Measurements from ENCODE around the gene RPRD2.
A peak's percentile ranks its signal among the peaks of the same experiment; 100 is the strongest.

Gene RPRD2

GRCh38 chr1:150516050-150516591 lies 152.2 kb downstream of the RPRD2 start:
- peak; percentile 2 to 3 for ATAC-seq

- no peak for ATAC-seq
Measured at GRCh38 chr1:150516616-150517015, 152.7 kb downstream of the RPRD2 start.

DNA sequence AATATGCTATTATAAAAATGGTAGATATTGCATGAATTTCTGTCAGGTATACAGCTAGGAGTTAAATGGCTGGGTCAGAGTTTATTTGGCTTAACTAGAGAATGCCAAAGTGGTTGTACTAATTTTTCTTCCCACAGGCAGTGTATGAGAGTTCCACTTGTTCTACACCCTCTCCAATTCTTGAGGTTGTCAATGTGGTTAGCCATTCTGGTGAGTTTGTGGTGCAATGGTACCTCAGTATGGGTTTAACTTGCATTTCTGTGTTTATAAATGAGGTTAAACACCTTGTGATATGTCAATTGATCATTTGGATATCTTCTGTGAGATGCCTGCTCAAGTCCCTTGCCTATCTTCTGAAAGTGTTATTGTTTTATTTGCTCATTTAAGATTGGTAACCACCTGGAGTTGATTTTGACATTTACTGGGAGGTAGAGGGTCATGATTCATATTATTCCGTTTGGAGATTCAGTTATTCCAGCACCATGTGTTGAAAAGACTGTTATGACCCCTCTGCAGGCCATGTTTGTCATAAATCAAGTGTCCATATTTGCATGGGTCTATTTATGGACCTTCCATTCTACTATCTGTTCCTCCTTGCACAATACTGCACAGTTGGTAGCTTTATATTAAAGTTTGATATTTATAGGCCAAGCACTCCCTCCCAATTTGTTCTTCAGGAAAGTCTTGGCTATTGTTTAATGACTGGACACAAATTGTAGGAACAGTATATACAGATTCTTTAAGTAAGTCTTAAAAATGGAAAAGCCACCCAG lies 157.4 kb downstream of the RPRD2 start:
- ATAC-seq, result no peak

GRCh38 chr1:150525348-150525747 lies 161.4 kb downstream of the RPRD2 start:
- no peak for ATAC-seq

All from activated CD4-positive, CD25-positive, alpha-beta regulatory T cell treated with anti-CD3 and anti-CD28 coated beads, Interleukin-2, amount 50 U/mL, for 24 hours (primary cell).